Suppressor macrophage (primary cell): Measurements from ENCODE around the gene RAB11B.
"Not testable (repeated sequence)": the region's sequence is repeated elsewhere in the genome, so short reads cannot be mapped to it uniquely, and the experiment has no call there.

ENCODE experiments used
- DNase-seq, 4 experiments: peaks; one replicate each; pipeline ENCODE4 v3.0.0-alpha.2; 2020 to 2022

Gene RAB11B

GRCh38 chr19:8370176-8371010 is 19.8 kb upstream of the RAB11B start:
- peak in 3 of 4 experiments; percentile 29 to 62 (median 43) for DNase-seq

- no peak for DNase-seq
Measured at GRCh38 chr19:8371011-8371804, 19.0 kb upstream of the RAB11B start.

- DNase-seq: no peak
Measured at GRCh38 chr19:8373867-8374813, 16.0 kb upstream of the RAB11B start.

GRCh38 chr19:8375766-8376165 is 14.4 kb upstream of the RAB11B start:
- DNase-seq: not testable (repeated sequence)

GRCh38 chr19:8376373-8376974 is 13.7 kb upstream of the RAB11B start:
- not testable (repeated sequence) for DNase-seq

- DNase-seq: no peak
Measured at GRCh38 chr19:8377598-8377997, 12.6 kb upstream of the RAB11B start.

- not testable (repeated sequence) for DNase-seq
Measured at GRCh38 chr19:8379156-8379891, 10.8 kb upstream of the RAB11B start.

GRCh38 chr19:8384569-8384968 is 5.6 kb upstream of the RAB11B start:
- peak in 3 of 4 experiments; percentile 39 to 52 (median 51) for DNase-seq

- not testable (repeated sequence) for DNase-seq
Measured at GRCh38 chr19:8385103-8385502, 5.1 kb upstream of the RAB11B start.

GRCh38 chr19:8385566-8385965 is 4.6 kb upstream of the RAB11B start:
- not testable (repeated sequence) for DNase-seq

GRCh38 chr19:8386419-8386818 is 3.7 kb upstream of the RAB11B start:
- DNase-seq: not testable (repeated sequence)

GRCh38 chr19:8386990-8387389 is 3.2 kb upstream of the RAB11B start:
- DNase-seq: no peak

- no peak for DNase-seq
Measured at GRCh38 chr19:8387688-8388611, 2.2 kb upstream of the RAB11B start.

- no peak for DNase-seq
Measured at GRCh38 chr19:8388612-8388958, 1.6 kb upstream of the RAB11B start.

GRCh38 chr19:8390617-8390981 is 439 bp downstream of the RAB11B start:
- peak; percentile 92 to 98 (median 96) for DNase-seq

- no peak for DNase-seq
Measured at GRCh38 chr19:8391198-8392016, 1.2 kb downstream of the RAB11B start.

GRCh38 chr19:8392017-8392591 is 1.9 kb downstream of the RAB11B start:
- DNase-seq: no peak

- DNase-seq: no peak
Measured at GRCh38 chr19:8393192-8393870, 3.2 kb downstream of the RAB11B start.
